Right lobe of liver (tissue), 6 donors: ENCODE measurements around the gene TCF4. TPM values are rescaled to one million over a fixed set of nuclear protein-coding genes. Genes with fewer than 3 reads are reported as not detected.

Experiments used
- ATAC-seq, 4 donors: fragments of 200-7000 bp; cut with Tn5 transposase; one replicate each; pipeline ENCODE4 v1.9.1; 2020; ENCODE audit warnings: mild to moderate bottlenecking in 4 of 4, moderate library complexity in 4 of 4
- DNase-seq, 3 donors: peaks; one replicate each; pipeline ENCODE4 v3.0.0-alpha.2; 2020
- H3K27ac ChIP-seq, 3 donors: fragments of 200-600 bp; one replicate each; pipeline ENCODE4 v1.8.0; 2022
- H3K27me3 ChIP-seq, 2 donors: fragments of 200-600 bp; one replicate each; pipeline ENCODE4 v1.8.0; 2022
- H3K36me3 ChIP-seq, 4 donors: fragments of 200-600 bp; sonication (generic) in 1 of 4; one replicate each; pipeline versions ENCODE4 v1.5.1 to v1.8.0; 2017 to 2022; ENCODE audit warnings: control low read depth in 1 of 4
- H3K4me1 ChIP-seq, 4 donors: fragments of 200-600 bp; sonication (generic) in 1 of 4; one replicate each; pipeline versions ENCODE4 v1.5.1 to v1.8.0; 2017 to 2022; ENCODE audit warnings: control low read depth in 1 of 4
- H3K4me3 ChIP-seq, 3 donors: fragments of 200-600 bp; one replicate each; pipeline ENCODE4 v1.8.0; 2022
- H3K9me3 ChIP-seq, 4 donors: fragments of 200-600 bp; sonication (generic) in 1 of 4; one replicate each; pipeline versions ENCODE4 v1.5.1 to v1.8.0; 2017 to 2022; ENCODE audit warnings: control low read depth in 1 of 4
- POLR2A ChIP-seq: fragments of 450-650 bp; IDR thresholded peaks from one replicate; pipeline ENCODE4 v1.6.1; 2017; ENCODE audit warnings: antibody characterized with exemption, mild to moderate bottlenecking
- WGBS: methylation state at CpG from one replicate; pipeline ENCODE4 v1.1.6; 2018; ENCODE audit warnings: low coverage, low lambda C conversion rate; ENCODE audit not compliant: insufficient coverage; ENCODE audit errors: missing lambda C conversion rate; 5-methylcytosine and 5-hydroxymethylcytosine counted together
- intact Hi-C, 2 donors: fragments of 100-400 bp; cut with DNase I; formaldehyde crosslinking; loops; one replicate each; pipeline versions ENCODE4 v1.11.2 to v1.14.1; 2022
- total RNA-seq, 6 experiments: library from RNA; depleted of rRNA in 2 of 6; stranded (reverse); fragments of >200 nt in 2 of 6; fragmentation: NEBNext Ultra II Directional in 3 of 6; extraction: Animal tissue kit (Norgen Biotek cat#: 25700) in 3 of 6; gene quantifications; one replicate each; pipeline versions ENCODE4 v1.1.0 to v1.2.4, GENCODE V29; 2016 to 2023
- TF ChIP-seq, protein P1 (sequence below), 4 donors: fragments of 200-600 bp in 3 of 4; fragments of 450-650 bp in 1 of 4; IDR thresholded peaks; one replicate each; pipeline versions ENCODE4 v1.5.1 to v1.8.0; 2016 to 2022; ENCODE audit warnings: antibody characterized with exemption in 4 of 4, mild to moderate bottlenecking in 2 of 4
- donor health status: DM: no; HTN: yes; CAD: no.
- donor health status: DM: no; HTN: no; CAD: no.
- donor health status: DM: no; HTN: no; CAD: no.
- donor health status: DM: no; HTN: yes; CAD: no.
- donor health status: DM: no; HTN: yes; CAD: no.

The TCF4 gene
- total RNA-seq, 6 experiments from 2014 or later, result 8.1 to 19.5 (median 10.4) TPM

DNA sequence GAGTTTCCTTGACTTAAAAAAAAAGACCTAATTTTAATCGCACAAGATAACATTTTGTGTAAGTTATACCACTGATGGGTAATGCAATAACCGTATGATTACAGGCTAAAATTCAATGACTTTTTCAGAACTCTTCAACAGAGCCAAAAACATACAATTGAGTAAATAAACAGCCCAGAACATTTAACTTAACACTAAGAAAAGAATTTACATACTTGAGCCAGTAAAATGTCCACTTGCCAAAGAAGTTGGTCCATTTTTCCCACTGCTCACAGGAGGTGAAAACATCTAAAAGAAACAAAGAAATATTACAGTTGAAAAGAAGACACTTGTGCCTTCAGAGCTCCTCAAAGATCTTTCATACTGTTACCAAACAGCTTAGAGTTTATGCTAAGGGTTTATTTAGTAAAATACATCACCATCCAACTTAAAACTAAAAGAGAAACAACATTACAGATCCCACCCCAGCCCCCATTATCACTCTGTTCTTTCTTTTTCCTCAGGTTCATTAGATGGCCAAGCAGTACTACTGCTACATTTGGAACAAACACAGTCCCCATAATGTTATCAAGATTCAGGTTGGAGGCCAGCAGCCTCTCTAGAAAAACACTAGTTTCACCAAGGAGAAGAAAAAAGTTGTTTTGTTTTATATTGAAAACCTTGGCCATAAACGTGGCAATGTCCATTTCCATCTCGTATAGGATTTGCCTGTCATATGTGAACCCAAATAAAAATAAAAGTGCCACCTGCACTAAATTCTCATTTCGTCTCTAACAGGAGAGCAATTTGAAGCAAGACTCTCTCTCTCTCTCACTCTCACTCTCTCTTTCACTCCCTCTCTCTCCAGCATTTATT is 2.7 kb downstream of the TCF4 start:
- H3K9me3 ChIP-seq, result no peaks in the 10 kb centered on the region
- TF ChIP-seq POLR2A, result no peak
- TF ChIP-seq, protein P1, sequence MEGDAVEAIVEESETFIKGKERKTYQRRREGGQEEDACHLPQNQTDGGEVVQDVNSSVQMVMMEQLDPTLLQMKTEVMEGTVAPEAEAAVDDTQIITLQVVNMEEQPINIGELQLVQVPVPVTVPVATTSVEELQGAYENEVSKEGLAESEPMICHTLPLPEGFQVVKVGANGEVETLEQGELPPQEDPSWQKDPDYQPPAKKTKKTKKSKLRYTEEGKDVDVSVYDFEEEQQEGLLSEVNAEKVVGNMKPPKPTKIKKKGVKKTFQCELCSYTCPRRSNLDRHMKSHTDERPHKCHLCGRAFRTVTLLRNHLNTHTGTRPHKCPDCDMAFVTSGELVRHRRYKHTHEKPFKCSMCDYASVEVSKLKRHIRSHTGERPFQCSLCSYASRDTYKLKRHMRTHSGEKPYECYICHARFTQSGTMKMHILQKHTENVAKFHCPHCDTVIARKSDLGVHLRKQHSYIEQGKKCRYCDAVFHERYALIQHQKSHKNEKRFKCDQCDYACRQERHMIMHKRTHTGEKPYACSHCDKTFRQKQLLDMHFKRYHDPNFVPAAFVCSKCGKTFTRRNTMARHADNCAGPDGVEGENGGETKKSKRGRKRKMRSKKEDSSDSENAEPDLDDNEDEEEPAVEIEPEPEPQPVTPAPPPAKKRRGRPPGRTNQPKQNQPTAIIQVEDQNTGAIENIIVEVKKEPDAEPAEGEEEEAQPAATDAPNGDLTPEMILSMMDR (IDR thresholded peaks at IDR 0.05), result no peak
- no peak overlapping the region for H3K4me3 ChIP-seq
- H3K4me1 ChIP-seq, result no peaks in the 10 kb centered on the region
- intact Hi-C loops, result no loop called here
- no peaks in the 10 kb centered on the region for H3K27me3 ChIP-seq
- WGBS, result 24% methylated on average over 5 of the region's 5 CpGs
- H3K27ac ChIP-seq, result peak overlapping the region in 1 of 3 donors; percentile 10
- no peak for ATAC-seq
- H3K36me3 ChIP-seq, result no peaks in the 10 kb centered on the region
- no peak for DNase-seq

DNA sequence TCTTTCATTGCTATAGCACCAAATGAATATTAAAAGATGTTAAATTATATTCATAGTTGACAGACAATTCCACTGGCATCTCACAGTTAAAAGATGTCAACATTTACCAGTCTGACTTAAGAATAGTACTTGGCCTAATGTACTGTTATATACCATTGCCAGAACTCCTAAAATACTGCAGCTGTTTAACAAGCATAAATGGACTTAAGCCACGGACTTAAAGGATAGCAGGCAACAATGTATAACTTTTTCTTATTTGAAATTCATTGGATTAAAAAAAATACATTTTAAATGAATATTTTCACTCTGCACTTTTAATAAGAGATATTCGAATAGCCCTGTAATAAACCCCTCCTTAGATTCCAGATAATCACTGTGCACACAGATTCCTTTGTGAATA is 3.8 kb downstream of the TCF4 start:
- DNase-seq (no peak), ATAC-seq (no peak)

DNA sequence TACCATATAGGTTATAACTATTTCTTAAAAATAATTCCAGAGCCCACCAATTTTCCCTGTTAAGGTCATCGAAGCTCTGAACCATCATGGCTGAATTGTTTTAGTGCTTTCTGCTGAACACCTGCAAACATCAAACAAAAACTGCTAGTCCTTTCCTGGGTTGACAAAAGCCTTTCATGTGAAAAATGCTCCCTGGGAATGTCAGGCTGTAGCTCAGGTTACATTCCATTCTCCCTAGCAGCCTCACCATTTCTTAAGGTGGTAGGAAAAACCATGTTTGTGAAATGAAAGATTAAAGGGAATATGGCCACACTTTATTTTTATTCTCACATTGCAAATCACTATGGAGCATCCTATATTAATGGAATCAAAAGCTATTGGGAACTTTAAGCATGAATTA is 5.7 kb downstream of the TCF4 start:
- DNase-seq (no peak), ATAC-seq (no peak)
- H3K36me3 ChIP-seq, result no peaks in the 10 kb centered on the region
- no peaks in the 10 kb centered on the region for H3K9me3 ChIP-seq
- no peak overlapping the region for H3K27ac ChIP-seq
- WGBS, result 33% methylated on average over 1 of the region's 1 CpG
- no peaks in the 10 kb centered on the region for H3K27me3 ChIP-seq
- intact Hi-C loops, result no loop called here
- no peaks in the 10 kb centered on the region for H3K4me1 ChIP-seq
- no peak for TF ChIP-seq POLR2A
- TF ChIP-seq, protein P1 (IDR thresholded peaks at IDR 0.05), result no peak
- H3K4me3 ChIP-seq, result no peak overlapping the region

More for the DNA sequence above, 3.8 kb downstream of the TCF4 start:
- TF ChIP-seq, protein P1 (IDR thresholded peaks at IDR 0.05), result no peak
- no peak for TF ChIP-seq POLR2A
- intact Hi-C loops, result no loop called here
- no peak overlapping the region for H3K27ac ChIP-seq
- H3K9me3 ChIP-seq, result no peaks in the 10 kb centered on the region
- H3K36me3 ChIP-seq, result no peaks in the 10 kb centered on the region
- 47% methylated on average over 2 of the region's 2 CpGs for WGBS
- no peaks in the 10 kb centered on the region for H3K4me1 ChIP-seq
- H3K4me3 ChIP-seq, result no peak overlapping the region
- H3K27me3 ChIP-seq, result no peaks in the 10 kb centered on the region

DNA sequence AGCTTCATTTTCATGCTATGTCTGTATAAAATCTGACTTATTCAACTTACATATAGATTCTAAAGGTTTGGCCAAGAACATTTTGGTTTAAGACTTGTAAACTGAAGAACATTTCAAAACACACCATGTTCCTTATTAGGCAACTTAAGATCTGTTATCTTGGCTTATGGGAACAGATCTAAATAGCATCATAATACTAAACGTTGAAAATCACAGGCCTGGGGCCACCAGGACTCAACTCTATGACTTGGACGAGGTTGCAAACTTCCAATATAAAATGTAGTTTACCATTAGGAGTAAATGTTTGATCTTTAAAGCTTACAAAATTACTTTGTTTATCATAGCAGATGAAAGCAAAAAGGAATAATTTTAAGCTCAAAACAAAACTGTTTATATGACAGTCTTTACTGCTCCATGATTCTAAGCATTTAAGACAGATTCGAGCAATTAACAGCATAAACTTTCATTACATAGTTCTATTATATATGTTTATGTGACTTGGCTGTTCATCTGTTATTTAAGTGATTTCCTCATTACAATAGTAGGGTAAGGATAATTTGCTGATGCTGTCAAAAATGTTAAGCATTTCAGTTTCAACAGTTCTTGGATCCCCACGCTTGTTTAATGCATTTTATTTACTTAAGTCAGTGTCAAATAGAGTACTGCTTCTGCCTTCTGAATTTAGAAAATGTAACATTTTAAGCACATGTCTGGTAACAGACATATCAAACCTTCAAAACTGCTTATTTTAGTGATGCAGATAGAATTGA is 8.3 kb downstream of the TCF4 start:
- H3K27me3 ChIP-seq, result no peaks in the 10 kb centered on the region
- H3K9me3 ChIP-seq, result no peaks in the 10 kb centered on the region
- H3K27ac ChIP-seq, result no peak overlapping the region
- no peaks in the 10 kb centered on the region for H3K4me1 ChIP-seq
- ATAC-seq (no peak), DNase-seq (no peak)
- TF ChIP-seq, protein P1 (IDR thresholded peaks at IDR 0.05), result no peak
- no peak for TF ChIP-seq POLR2A
- H3K4me3 ChIP-seq, result no peak overlapping the region
- intact Hi-C loops, result no loop called here
- WGBS, result 39% methylated on average over 4 of the region's 4 CpGs
- H3K36me3 ChIP-seq, result no peaks in the 10 kb centered on the region
